DMS153 treated with DMSO at 0.1 percent for 48 hours (cell line): Measurements from ENCODE around the gene FEN1.

Experiments used
- DNase-seq: peaks from one replicate; lab custom pipeline; 2025; ENCODE audit not compliant: unreplicated experiment; lab: John Stamatoyannopoulos, UW

The FEN1 gene, protein sequence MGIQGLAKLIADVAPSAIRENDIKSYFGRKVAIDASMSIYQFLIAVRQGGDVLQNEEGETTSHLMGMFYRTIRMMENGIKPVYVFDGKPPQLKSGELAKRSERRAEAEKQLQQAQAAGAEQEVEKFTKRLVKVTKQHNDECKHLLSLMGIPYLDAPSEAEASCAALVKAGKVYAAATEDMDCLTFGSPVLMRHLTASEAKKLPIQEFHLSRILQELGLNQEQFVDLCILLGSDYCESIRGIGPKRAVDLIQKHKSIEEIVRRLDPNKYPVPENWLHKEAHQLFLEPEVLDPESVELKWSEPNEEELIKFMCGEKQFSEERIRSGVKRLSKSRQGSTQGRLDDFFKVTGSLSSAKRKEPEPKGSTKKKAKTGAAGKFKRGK

GRCh38 chr11:61792310-61793082, at the start of gene FEN1, which contains the start of gene TMEM258:
FEN1 (plus strand) TSS chr11:61792911; CDS start chr11:61795362, 2,451 bp downstream.
TMEM258 (minus strand) TSS chr11:61792599; CDS start chr11:61792558, 41 bp downstream.
- DNase-seq = peak; percentile 95

- DNase-seq = no peak
Measured at GRCh38 chr11:61743486-61744095, 49.1 kb upstream of the FEN1 start.

GRCh38 chr11:61744181-61744580, 48.5 kb upstream of the FEN1 start:
- DNase-seq = no peak

DNA sequence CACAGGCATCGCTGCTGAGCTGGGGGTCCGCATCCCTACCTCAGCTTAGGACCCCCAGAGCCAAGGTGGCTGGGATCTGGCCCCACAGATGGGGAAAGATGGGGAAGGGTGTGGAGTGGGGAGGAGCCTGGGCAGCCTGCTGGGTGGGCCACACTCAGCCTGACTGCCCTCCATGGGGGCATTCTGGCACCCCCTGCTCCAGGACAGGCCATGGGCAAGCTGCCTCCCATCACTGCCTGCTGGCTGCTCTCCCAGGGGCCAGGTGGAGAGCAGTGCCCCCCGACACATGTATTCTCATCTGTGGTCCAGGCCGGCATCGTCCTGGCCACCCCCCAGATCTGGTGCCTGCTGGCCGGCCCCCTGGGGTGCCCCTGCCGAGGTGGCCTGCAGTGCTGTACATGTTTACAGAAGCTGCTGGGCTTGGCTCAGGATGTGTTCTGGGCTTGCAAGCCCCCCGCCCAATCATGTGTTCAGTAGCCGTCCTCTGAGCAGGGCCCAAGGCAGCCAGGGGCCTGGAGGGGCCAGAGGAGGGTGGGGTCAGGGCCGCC, 48.0 kb upstream of the FEN1 start:
- no peak for DNase-seq

GRCh38 chr11:61745781-61746441, 46.8 kb upstream of the FEN1 start:
- no peak for DNase-seq

DNA sequence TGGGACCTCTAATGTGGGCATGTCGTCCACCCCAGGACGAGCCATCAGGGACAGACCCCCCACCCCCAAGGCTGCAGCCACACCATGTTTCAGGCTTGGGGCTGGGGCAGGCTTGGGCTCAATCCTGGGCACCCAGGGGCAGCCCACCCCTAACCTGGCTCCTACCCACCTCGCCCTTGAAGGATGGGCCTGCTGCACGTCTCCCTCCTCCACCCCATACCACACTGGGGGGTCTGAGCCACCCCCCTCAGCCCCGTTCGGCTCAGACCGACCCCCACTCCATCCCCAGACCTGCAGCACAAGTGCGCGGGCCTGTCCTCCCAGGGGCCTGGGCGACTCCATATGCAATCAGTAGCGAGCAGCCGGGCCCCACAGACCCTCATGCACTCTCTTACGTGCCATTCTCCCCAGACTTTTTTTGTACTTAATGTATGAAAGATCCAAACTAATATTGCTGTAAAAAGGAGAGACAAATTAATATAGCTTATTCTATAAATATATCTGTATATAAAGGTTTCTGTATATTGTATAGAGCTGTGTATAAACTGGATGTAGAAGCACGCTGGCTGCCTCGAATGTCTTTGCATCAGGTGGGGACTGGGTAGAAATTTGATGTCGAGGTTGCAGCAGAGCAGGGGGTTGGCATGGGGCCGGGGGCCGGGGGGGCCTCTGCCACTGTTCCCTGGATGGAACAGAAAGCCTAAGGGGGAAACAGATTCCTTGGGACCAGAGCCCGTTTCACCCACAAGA, 46.1 kb upstream of the FEN1 start:
- no peak for DNase-seq

DNA sequence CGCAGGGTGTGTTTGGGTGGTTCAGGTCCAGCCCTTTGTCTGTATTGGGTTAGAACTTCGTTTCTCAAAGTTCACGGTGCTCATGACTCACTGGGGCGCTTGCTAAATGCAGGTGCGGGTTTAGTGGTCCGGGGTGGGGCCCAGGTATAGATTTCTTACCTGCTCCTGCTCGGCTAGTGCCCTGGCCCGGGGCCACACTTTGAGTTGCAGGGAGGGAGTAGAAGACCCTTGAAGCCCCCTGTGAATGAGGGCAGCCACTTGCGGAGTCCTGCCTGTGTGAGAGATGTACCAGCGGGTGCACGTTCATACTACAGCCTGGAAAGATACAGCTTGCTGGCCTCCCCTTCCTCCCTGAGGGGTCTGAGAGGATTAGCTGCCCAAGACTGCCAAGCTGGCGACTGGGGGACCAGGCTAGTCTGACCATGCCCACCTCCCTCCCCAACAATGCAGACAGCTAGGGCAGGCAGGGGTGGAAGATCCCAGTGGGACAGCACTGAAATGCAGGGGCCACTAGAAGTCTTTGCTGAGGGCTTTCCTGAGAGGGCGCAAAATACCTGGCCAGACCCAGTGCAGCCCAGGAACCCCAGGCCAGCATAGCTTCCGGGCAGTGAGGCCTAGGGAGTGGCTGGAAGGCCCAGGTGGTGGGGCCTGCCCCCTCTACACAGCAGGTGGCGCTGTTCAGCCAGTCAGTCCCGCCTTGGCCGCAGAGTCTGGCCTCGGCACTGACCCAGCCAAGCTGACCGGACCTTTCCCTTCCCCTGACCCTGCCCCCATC, 45.3 kb upstream of the FEN1 start:
- peak; percentile 18 for DNase-seq

DNA sequence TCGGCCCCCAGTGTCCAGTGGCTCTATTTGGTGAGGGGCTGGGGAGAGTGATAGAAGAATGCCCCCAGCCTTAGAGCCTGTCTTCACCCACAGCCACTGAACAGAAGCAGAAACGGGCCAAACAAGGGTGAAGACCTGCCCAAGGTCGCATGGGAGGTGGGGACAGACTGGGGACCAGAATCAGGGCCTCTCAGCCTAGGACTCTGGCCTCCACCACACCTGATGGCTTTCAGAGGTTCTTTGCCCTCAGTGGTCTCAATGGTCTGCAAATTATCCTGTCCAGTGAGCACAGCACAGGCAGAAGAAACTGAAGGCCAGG, 44.8 kb upstream of the FEN1 start:
- DNase-seq = no peak

- DNase-seq = no peak
Measured at GRCh38 chr11:61749591-61750217, 43.0 kb upstream of the FEN1 start.

GRCh38 chr11:61750631-61751273, 42.0 kb upstream of the FEN1 start:
- no peak for DNase-seq

GRCh38 chr11:61751384-61751783, 41.3 kb upstream of the FEN1 start:
- no peak for DNase-seq

DNA sequence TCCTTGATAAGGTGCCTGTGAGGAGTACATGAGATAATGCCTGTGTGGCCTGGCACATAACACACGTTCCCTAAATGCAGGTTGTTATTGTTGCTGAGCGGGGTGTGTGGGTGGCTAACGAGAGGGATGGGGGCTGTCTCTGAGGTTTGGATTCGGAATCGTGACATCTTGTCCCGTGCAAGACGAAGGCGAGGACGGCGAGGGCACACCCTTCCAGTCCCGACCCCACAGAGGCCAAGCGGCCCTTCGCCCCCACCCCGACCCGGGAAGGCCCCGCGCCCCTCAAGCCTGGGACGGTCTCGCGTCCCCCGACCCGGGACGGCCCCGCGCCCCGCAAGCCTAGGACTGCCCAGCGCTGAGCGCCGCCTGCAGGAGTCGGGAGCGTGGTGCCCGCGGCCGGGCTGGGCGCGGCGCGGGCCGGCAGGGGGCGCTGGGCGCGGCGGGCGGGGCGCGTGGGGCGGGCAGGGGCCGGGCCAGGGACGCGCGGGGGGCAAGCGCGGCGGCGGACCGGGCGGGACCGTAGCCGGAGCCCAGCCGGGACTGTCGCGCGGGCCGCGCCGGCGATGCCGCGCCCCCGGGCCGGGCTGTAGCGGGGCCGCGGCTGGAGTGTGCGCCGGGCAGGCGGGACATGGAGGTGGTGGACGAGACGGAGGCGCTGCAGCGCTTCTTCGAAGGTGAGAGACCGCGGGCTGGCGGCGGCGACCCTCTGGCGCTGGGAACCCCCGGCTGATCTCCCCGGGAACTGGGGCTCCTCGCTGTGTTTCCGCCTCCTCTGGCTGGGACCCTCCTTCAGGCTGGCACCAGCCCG, 40.4 kb upstream of the FEN1 start, which contains the start of gene MYRF:
Gene MYRF (plus strand): TSS at position 520 of the 808 bp plus-strand sequence. CDS start 109 bp downstream, at position 629.
- DNase-seq = no peak

GRCh38 chr11:61752925-61753521, 39.7 kb upstream of the FEN1 start:
- DNase-seq = no peak

GRCh38 chr11:61753672-61754071, 39.0 kb upstream of the FEN1 start:
- DNase-seq = no peak

DNA sequence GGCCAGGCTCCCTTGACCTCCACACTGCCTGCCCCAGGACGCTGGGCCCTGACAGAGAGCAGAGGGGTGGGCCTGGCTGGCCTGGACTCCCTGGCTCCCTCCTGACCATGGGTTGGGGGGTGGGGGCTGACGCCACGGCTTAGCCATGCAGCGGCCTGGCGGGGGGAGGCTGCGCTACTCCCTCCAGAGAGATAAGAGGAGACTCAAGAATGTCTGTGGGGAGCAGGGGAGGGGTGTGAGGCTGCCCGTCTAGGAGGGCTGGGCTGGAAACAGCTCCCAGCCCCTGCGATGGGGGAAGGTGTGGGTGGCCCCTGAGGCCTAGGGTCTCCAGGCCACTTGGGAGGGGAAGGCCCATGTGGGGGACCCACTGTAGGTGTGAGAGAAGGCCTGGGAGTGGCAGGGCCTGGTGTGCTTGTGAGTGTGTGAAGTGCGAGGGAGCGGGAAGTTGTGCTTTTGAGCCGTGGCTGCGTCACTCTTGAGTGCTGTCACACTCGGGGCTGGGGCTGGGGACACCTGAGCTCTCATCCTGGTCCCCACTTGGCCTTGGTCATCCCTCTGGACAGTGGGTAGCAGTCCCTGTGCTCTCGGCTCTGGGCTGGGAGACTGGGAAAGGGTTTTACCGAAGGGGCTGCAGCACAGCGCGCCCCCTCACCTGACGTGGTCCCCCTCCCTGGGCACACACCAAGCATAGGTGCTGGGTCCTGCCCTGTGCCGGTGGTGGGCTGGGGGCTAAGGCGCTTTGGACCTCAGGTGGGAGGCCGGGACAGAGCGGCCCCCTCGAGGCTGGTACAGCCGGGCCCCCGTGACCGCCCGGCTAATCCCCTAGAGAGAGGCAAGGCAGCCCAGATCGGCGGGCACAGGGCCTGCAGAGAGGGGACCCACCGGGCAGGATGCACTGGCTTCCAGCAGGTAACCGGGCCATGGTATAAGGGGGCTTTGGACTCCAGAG, 37.9 kb upstream of the FEN1 start:
- no peak for DNase-seq

DNA sequence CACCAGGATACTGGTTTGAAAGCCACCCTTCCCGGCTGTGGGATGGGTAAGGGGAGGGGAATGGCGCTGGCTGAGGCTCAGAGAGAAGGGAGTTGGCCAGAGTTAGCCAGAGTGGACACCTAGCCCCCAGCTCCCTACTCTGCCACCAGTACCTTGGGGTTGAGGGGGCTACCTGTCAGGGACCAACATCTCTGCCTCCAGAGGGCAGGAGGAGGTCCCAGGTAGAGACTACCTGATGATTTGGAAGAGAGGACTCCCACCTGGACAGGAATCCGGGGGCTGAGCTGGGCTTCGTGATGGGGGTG, 36.6 kb upstream of the FEN1 start:
- no peak for DNase-seq
